HG02759 (cell line): ENCODE results near the gene CAPN10.
"Not testable (repeated sequence)": the region's sequence is repeated elsewhere in the genome, so short reads cannot be mapped to it uniquely, and the experiment has no call there.

Source experiments
- ATAC-seq: cut with Tn5 transposase; IDR thresholded peaks from one replicate; pipeline ENCODE4 v1.9.1; 2021; ENCODE audit warnings: mild to moderate bottlenecking, moderate library complexity; ENCODE audit not compliant: unreplicated experiment

Gene CAPN10

GRCh38 chr2:240602266-240603050, 15.9 kb downstream of the CAPN10 start:
- no peak for ATAC-seq

- ATAC-seq = no peak
These were observed 16.7 kb downstream of the CAPN10 start for GRCh38 chr2:240603081-240603835.

DNA sequence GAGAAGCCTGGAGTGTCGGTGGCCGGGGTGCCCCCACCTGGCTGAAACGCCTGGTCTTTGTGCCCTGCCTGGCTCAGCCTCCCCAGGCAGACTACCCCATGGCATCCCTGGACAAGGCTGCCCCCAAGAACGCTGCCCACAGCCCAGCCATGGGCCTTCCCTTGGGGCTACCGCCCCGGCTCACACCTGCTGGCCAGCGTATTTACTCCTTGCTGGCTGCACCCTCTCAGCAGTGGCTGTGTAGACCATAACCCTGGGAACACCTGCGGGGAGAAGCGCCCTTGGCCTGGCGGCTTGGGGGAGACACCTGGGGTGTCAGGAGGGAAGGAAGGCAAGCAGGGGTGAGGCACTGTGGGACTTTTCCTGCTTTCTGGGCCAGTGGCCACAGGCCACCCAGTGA, 17.3 kb downstream of the CAPN10 start:
- no peak for ATAC-seq

DNA sequence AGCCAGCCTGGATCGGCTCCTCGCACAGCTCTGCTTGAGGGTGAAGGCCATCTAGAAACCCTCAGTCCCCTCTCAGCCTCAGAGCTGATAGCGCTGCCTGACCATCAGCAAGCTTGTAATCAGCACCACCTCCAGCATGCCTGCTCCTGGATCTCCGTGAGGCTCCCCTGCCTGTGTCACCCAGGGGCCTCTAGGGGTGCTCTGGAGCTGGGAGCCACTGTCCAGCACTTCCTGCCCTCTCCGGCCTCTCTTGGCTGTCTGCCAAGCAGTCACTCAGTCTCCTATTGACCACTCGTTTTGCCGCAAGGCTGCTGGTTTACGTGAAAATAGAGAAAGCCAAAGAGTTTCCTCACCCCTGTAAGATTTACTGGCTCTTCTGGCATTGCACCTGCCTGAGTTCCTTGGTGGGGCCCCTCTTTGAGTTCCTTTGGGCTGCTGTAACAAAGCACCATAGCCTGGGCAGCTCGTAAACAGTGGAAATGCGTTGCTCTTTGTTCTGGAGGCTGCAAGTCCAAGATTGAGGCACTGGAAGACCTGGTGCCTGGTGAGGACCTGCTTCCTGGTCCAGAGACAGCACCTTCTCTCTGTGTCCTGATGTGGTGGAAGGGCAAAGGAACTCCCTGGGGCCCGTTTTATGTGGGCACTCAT, 17.9 kb downstream of the CAPN10 start:
- no peak for ATAC-seq

- ATAC-seq = no peak
These were observed 18.6 kb downstream of the CAPN10 start for GRCh38 chr2:240604939-240605716.

DNA sequence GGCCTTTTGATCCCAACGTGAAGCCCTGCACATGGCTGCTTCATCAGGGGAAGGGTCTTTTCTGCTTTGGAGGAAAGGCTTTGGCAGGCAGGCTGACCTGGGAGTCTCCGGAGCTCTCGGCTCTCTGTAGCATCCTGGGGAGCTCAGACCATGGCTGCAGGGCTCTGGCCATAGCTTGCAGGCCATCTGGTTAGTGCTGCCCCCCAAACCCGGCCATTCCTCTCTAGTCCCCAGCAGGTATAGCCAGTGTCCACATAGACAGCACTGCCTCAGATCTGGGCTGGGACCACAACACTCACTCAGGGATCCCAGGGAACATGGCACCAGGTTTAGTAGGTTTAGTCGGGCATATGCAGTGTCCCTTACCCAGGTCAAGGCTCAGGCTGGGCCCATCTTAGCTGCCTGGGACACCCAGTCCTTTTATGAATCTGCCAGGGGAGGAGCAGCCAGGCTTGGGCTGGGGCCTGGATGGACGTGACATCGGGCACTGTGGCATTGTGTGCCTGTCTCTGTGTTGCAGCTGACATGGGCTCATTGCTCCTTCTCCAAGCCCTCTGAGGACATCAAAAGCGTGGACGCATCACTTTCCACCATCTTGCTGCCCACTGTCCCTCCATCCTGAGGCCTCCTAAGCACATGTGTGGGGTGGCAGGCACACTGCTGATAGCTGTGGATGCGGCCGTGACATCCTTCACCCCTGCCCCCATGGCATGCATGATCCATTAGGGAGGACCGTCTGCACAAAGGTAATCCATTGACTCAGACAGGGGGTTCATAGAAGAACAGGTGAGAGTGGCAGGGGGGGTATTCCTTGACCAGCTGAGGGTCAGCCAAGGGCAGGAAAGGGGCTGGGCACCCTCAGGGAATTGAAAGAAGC, 19.6 kb downstream of the CAPN10 start:
- ATAC-seq = no peak

- no peak for ATAC-seq
These were observed 25.2 kb downstream of the CAPN10 start for GRCh38 chr2:240611601-240612210.

GRCh38 chr2:240613781-240614180, 27.2 kb downstream of the CAPN10 start:
- no peak for ATAC-seq

DNA sequence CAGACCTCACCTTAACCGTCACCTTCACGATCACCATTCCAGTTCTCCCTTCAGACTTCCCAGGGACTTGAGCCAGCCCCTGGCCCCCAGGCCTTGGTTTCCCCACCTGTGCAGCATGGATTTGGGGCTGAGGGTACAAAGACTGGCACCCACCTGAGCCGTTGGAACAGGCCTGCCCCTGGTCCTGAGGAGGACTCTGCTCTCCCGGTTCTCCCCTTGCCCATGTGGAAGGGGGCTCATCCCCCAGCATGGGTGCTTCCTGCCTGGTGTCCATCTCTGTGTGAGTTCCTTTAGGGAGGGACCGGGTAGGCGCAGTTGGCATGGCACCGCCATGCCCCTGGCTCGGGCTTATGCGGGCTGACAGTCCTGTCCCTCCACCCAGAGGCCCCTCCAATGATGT, 27.9 kb downstream of the CAPN10 start:
- ATAC-seq = no peak

DNA sequence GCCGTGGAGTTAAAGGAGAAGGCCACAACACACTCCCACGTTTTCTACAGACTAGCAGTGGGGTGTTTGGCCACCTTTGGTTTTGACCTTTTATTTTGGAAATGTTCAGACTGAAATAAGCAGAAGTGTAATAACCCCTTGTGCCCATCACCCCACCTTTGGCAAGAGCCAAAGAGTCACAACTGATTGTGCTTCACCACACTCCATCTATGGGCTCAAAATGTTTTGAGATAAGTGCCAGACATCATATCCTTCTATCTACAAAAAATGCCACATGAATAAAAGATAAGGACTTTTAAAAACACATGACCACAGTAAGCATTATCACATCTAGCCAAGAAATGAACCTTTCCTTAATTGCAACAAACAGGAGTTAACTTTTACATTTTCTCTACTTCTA, 28.9 kb downstream of the CAPN10 start:
- no peak for ATAC-seq

DNA sequence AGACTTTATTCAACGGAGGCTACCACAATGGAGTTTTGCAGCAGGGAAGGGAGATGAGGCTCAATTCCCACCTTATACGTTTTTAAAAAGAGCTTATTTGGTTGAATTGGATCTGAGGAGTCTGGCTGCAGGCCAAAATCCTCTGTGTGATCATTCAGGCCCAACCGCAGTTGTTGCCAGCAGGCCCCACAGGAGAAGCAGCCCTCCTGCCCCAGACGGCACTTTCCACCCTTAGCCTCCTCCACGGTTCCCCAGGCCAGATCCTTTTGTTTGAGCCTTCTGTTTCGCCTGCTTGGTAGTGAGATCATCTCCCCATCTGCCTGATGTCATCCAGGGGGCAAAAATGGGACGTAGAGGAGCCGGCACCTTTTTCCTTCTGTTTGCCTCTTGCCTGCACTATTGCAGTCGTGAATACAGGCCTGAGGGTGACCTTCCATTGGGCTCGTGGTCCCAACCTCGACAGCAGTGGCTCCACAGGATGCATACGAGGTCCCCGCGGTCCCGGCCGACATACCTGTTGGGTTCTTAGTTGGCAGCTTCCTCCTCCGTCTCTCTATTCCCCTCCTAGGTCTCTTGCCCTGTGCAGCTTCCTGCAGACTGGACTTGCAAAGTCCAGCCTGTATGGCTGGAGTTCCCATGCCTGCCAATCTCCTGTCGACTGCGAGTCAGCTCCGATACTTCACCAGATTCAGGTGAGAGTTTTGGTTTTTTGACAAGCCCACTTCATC, 29.4 kb downstream of the CAPN10 start:
- no peak for ATAC-seq

- not testable (repeated sequence) for ATAC-seq
These were observed 30.5 kb downstream of the CAPN10 start for GRCh38 chr2:240616860-240617666.

DNA sequence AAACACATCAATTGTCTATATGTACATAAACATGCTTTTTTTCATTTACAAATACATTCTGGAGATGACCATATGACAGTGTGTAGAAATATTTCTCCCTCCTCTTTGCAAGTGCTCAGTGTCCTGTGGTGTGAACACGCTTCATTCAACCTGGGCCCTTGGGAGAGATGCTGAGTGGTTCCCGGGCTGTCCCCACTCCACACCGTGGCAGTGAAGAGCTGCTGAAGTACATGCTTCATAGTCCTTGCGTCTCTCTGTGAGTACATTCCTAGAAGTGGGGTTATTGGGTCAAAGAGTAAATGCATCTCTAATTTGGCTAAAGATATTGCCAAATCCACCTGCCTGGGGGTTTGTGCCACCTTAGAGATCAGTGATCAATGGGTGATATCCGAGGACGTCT, 32.2 kb downstream of the CAPN10 start:
- ATAC-seq = no peak

GRCh38 chr2:240619506-240620148, 33.1 kb downstream of the CAPN10 start:
- no peak for ATAC-seq

- no peak for ATAC-seq
These were observed 33.7 kb downstream of the CAPN10 start for GRCh38 chr2:240620149-240620731.

DNA sequence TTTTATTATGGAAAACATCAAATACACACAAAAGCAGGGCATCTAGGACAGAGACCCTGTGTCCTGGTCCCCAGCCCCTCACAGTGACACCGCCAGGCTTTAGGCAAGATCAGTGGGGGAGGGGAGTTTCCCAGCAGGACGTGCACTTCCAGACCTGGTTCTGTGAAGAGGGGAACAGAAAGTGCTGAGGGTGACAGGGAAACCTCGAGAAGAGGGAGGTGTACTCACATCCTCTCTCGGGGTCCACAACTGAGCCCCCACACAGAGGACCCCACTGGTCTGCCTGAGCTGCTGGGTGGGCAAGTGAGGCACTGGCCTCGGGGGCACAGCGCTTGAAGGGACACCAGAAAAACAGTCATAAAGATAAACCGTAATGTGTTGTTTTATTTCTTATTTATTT, 34.3 kb downstream of the CAPN10 start:
- no peak for ATAC-seq

DNA sequence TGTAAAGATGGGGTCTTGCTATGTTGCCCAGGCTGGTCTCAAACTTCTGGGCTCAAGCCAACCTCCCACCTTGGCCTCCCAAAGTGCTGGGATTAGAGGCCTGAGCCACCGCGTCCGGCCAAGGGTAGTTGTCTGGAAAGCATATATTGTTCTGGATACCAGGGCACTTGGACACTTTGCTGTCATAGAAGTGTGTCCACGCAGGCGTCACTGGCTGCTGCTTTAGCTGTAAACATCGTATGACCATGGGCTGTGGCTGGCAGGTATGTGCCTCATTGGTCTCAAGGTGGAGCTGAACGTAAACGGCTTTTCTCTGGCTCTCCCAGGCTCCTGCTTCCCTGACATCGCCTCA, 35.5 kb downstream of the CAPN10 start:
- no peak for ATAC-seq
